AML-193 (cell line): ENCODE data around the gene GPLD1.

Source experiments
- DNase-seq, 2 experiments: peaks; one replicate each; lab custom pipeline; 2025; lab: John Stamatoyannopoulos, UW

The GPLD1 gene

DNA sequence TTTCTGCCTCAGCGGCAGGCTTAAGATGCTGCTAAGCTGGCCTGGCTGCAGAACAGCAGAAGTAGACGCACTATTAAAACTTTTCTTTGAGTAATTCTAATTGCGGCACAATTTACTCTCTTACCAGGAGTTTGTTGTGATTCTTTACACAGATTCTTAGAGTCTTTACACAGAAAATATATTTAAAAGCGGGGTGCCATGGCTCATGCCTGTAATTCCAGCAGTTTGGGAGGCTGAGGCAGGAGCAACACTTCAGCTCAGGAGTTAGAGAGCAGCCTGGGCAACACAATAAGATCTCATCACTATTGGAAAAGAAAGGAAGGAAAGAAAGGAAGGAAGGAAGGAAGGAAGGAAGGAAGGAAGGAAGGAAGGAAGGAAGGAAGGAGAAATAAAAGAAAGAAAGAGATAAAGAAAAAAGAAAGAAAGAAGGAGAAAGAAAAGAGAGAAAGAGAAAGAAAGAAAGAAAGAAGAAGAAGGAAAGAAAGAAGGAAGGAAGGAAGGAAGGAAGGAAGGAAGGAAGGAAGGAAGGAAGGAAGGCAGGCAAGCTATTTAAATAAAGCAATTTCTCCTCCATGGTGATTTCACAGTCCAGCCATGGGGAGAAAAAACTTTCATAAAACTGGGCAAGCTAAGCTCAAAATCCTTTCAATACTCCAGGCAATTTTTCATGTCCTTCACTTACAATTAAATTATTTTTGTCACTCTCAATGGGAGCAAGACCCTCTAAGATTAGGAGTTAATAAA is 107.7 kb downstream of the GPLD1 start:
- DNase-seq = no peak

GRCh38 chr6:24378473-24379097 is 110.8 kb downstream of the GPLD1 start:
- no peak for DNase-seq
